ENCODE measurements around the gene DOCK3.
A peak's percentile ranks its signal among the peaks of the same experiment; 100 is the strongest.
"Not testable (repeated sequence)": the region's sequence is repeated elsewhere in the genome, so short reads cannot be mapped to it uniquely, and the experiment has no call there.

DOCK3 gene

GRCh38 chr3:51306093-51306492 lies 631.4 kb downstream of the DOCK3 start:
- no peak for DNase-seq (ENCODE audit: low read depth, low spot score)

- DNase-seq (ENCODE audit: low read depth, low spot score): no peak
Measured at GRCh38 chr3:51307458-51307857, 632.7 kb downstream of the DOCK3 start.

GRCh38 chr3:51307945-51308607 lies 633.3 kb downstream of the DOCK3 start:
- DNase-seq (ENCODE audit: low read depth, low spot score): not testable (repeated sequence)

DNA sequence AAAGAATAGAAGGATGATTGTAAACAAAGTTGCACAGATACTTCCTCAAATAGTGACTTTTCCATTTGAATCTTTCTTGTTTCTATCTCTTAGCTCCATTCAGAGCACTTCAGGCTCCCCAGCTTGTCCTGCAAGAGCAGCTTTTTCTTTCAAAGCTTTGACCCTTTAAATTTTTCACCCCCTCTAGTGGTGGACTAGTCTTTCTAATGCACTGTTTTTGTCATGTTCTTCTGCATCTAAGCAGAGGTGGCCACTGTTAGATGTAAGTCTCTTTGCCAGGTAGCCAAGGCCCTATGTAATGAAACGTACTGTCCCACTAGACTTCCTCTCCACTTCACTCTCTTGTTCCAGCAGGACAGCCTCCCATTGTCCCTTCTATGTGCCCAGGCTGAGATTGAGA lies 636.3 kb downstream of the DOCK3 start:
- peak; percentile 17 for DNase-seq (ENCODE audit: low read depth, low spot score)

- peak; percentile 10 for DNase-seq (ENCODE audit: low read depth, low spot score)
Measured at GRCh38 chr3:51328206-51328605, 653.5 kb downstream of the DOCK3 start.

GRCh38 chr3:51330046-51330445 lies 655.3 kb downstream of the DOCK3 start:
- DNase-seq (ENCODE audit: low read depth, low spot score): peak; percentile 26

- no peak for DNase-seq (ENCODE audit: low read depth, low spot score)
Measured at GRCh38 chr3:51332156-51332555, 657.4 kb downstream of the DOCK3 start.

DNA sequence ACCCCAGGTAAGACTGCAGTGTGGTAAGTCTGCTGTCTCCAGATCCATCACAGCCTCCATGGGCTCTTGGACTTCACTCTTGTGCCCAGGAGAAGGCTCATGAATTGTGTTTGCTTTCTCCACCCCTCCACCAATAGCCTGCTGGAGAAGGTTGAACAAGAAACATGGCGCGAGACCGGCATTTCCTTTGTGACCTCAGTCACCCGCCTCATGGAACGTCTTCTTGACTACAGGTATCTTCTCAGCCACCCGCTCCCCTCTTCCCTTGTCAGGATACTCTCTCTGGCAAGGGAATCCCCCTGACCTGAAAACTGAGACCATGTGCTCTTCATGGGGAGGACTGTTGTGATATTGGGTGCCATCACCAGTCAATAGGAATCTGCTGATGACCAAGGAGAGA lies 658.3 kb downstream of the DOCK3 start:
- DNase-seq (ENCODE audit: low read depth, low spot score): no peak

- peak; percentile 18 for DNase-seq (ENCODE audit: low read depth, low spot score)
Measured at GRCh38 chr3:51336261-51336660, 661.5 kb downstream of the DOCK3 start.

DNA sequence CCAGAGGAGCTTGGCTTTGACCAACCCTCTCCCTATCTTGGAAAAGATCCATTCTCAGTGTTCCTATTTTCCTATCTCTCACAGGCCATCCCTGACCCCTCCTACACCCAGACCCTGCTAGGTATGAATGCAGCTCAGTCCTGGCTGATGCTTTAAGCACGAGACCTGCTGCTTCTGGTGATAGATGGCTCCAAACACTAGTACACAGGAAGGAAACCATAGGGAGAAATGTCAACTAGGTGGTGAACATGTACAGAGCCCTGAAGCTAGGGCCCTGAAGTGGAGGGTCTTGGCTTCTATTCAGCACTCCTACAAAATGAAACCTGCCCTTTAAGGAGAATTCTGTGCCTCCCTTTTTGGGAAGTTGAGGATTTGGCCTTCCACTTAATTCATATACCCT lies 662.9 kb downstream of the DOCK3 start:
- no peak for DNase-seq (ENCODE audit: low read depth, low spot score)

GRCh38 chr3:51338632-51339031 lies 663.9 kb downstream of the DOCK3 start:
- DNase-seq (ENCODE audit: low read depth, low spot score): no peak

DNA sequence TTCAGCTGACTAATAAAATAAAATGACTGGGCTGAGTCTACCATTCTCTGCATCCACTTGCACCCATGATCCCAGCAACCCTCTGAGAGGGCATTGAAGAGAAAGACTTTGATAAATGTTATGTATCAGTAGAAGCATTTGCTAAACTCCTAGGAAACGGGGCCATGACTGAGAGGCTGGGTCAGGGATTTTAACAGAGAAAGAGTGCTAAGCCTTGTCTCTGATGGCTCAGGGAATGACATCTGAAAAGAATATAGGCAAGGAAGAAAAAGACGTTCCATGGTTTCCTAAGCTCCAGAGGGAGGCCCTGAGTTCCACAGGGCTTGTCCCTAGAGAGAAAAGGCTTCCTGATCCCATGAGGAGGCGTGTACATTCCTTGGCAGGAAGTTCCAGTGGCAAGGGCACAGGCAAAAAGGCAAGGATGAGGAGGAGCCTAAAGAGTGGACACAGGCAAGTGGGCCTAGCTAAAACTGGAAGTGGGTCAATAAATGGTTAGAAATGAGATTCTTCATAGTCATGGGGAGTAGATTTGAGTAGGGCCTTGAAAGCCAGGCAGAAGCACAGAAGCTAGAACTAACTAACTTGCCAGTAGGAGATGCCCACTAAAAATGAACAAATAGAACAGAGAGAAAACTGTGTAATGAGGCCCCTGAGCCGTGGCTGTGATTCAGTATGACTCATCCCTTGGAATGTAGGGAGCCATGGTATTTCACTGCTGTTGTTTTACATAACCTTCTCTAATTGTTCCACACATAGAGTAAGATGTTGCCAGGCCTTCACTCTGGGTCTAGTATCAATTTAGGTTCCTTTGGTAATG lies 665.5 kb downstream of the DOCK3 start:
- peak; percentile 39 for DNase-seq (ENCODE audit: low read depth, low spot score)

DNA sequence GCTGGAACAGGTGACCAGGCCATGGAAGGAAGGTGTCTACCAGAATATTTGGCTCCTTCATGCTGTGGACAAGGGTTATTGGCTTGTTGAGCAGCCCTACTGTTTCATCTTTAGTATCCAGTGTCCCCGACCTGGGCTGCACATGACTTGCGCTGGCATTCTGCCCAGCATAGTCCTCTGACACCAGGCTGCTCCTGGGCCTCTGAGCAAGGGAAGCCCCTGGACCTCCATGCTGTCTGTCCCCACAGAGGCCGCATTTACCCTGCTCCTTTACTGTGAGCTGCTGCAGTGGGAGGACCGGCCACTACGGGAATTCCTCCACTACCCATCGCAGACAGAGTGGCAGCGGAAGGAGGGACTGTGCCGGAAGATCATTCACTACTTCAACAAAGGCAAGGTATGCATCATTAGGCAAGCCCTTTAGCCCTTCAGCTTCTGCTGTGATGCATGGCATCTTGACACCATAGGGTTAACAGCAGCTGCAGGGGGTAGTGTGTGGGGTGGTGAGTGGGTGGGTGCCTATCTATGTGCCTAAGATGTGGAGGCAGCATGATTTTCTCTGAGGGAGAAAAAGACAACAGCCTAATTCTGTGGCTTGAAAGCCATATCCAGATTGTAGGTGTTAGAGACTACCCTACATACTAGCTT lies 666.4 kb downstream of the DOCK3 start:
- no peak for DNase-seq (ENCODE audit: low read depth, low spot score)

- no peak for DNase-seq (ENCODE audit: low read depth, low spot score)
Measured at GRCh38 chr3:51343918-51344687, 669.4 kb downstream of the DOCK3 start.

GRCh38 chr3:51350751-51351150 lies 676.0 kb downstream of the DOCK3 start:
- no peak for DNase-seq (ENCODE audit: low read depth, low spot score)

GRCh38 chr3:51353131-51353530 lies 678.4 kb downstream of the DOCK3 start:
- DNase-seq (ENCODE audit: low read depth, low spot score): no peak

DNA sequence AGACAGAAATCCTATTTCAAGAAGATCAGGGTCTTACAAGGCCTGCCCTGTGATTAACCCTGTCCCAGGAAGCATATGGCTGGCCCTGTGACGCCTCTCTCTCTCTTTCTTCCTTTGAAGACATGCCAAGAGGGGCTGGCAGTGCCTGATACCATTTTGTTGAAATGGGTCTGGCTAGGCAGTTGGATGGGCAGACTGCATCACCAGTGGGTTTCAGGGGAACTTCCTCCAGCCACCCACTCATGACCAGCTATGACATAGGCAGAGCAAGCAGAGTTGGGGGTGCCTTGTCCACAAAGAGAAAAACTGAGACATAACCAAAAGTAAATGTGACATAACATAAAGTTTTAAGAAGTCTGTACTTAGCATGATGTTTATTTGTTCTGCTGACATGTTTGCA lies 679.0 kb downstream of the DOCK3 start:
- DNase-seq (ENCODE audit: low read depth, low spot score): no peak

- no peak for DNase-seq (ENCODE audit: low read depth, low spot score)
Measured at GRCh38 chr3:51354172-51354571, 679.4 kb downstream of the DOCK3 start.

- no peak for DNase-seq (ENCODE audit: low read depth, low spot score)
Measured at GRCh38 chr3:51354731-51355615, 680.2 kb downstream of the DOCK3 start.

GRCh38 chr3:51355891-51356578 lies 681.3 kb downstream of the DOCK3 start:
- DNase-seq (ENCODE audit: low read depth, low spot score): no peak

Measured in ELF-1 (cell line).